ENCODE results near the gene DRC1.

DNA sequence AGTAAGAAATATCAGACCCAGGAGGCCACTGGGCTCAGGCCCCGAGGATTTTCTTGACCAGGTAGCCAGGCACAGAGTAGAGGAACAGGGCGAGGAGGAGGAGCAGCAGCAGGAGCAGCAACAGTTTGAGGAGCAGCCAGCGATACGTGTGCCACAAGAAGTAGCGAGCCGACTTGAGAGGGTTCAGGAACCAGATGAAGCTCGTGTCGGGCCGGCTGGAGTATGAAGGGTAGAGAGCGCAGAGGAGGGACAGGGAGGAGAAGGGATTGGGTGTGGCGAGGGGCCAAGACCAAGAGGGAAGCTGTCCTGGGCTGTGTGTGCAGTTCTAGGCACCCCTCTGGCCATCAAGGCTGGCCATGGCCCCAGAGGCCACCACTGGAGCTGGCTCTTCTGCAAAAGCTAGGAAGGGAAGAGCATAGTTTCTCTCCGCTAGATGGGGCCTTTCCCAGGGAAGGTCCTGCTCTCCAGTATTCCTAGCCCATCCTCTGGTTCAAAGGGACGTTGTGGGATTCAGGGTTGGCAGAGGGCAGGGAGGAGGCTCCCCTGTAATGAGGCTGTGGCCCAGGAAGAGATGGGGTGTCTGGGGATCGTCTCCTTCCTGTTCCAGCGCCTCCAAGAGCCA is 58.4 kb downstream of the DRC1 start:
- TF ChIP-seq POLR2AphosphoS5 (IDR thresholded peaks at IDR 0.05; ENCODE audit: borderline replicate concordance, low read depth, low read length) (no peak), EZH2 (IDR thresholded peaks at IDR 0.05) (no peak), FOXP2 (optimal IDR thresholded peaks at IDR 0.05; ENCODE audit: control extremely low read depth, extremely low read length, insufficient read depth) (no peak)

Measured in SK-N-MC (cell line).